Measurements from ENCODE around the gene MICU1. TPM values are rescaled to one million over a fixed set of nuclear protein-coding genes. Genes with fewer than 3 reads are reported as not detected.
A peak's percentile ranks its signal among the peaks of the same experiment; 100 is the strongest.

MICU1 gene
- total RNA-seq, 1 experiment from 2014 or later = 36.0 TPM

DNA sequence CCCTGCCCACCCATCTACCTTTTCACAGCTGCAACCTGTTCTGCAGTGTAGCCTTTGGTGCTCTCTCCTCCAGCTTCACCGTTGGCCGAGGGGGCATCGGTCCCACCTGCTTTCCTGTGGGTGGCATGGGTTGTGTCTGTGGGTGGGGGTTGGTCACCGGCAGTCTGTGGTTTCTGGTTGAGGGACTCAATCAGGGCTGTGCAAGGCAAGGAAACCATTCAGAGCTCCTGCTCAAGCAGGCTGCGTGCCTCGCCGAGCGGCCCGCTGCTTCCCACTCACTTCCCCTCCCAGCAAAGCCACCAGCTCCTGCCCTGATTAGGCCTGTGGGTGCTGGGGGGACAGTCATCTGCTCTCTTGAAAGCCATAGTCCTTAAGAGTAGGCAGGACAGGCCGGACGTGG lies 280.9 kb downstream of the MICU1 start:
- CTCF ChIA-PET = interaction anchor here (0.5 kb wide), 2 partner anchors 512 to 719 kb away, joined by 3 read pairs; no protein-coding TSS in a partner anchor
- Mint-ChIP-seq H3K4me1 (no peaks in the 10 kb centered on the region), H3K36me3 (peaks cover 3% of the 10 kb centered on the region), H3K27me3 (ENCODE audit: low read depth) (no peaks in the 10 kb centered on the region), H3K9me3 (no peaks in the 10 kb centered on the region), H3K4me3 (no peak overlapping the region), H3K27ac (no peak overlapping the region)
- no peak for TF ChIP-seq CREM (CRISPR knock-in tag; IDR thresholded peaks at IDR 0.05)
- TF ChIP-seq, protein P1, sequence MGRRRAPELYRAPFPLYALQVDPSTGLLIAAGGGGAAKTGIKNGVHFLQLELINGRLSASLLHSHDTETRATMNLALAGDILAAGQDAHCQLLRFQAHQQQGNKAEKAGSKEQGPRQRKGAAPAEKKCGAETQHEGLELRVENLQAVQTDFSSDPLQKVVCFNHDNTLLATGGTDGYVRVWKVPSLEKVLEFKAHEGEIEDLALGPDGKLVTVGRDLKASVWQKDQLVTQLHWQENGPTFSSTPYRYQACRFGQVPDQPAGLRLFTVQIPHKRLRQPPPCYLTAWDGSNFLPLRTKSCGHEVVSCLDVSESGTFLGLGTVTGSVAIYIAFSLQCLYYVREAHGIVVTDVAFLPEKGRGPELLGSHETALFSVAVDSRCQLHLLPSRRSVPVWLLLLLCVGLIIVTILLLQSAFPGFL (CRISPR knock-in tag; IDR thresholded peaks at IDR 0.05; ENCODE audit: borderline replicate concordance) = no peak
- TF ChIP-seq, protein P2, sequence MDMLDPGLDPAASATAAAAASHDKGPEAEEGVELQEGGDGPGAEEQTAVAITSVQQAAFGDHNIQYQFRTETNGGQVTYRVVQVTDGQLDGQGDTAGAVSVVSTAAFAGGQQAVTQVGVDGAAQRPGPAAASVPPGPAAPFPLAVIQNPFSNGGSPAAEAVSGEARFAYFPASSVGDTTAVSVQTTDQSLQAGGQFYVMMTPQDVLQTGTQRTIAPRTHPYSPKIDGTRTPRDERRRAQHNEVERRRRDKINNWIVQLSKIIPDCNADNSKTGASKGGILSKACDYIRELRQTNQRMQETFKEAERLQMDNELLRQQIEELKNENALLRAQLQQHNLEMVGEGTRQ (CRISPR knock-in tag; IDR thresholded peaks at IDR 0.05) = no peak
- TF ChIP-seq MXD4 (CRISPR knock-in tag; IDR thresholded peaks at IDR 0.05; ENCODE audit: borderline replicate concordance) = no peak
- no peak for TF ChIP-seq SP1 (CRISPR knock-in tag; conservative IDR thresholded peaks at IDR 0.05)
- POLR2A ChIA-PET = no interaction called here
- ATAC-seq (no peak), DNase-seq (ENCODE audit: low spot score) (no peak)

DNA sequence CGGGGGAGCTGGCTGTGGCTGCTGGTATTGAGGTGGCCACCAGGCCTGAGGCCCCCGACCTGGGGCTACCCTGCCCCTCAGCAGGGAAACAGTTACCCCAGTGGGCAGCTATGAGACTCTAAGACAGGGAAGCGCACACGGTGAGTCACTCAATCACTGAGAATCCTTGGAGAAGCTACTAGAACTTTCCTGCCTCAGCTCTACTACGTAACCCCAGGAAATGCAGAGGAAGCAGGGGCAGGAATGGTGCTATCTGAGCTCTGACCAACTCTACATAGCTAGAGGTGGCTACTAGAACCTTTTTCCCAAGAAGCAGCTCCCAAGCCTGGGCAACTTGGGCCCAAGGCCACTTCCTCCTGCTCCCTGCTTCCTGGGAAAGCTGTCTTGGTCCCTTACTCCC lies 283.0 kb downstream of the MICU1 start:
- no peak for TF ChIP-seq ZBTB21 (CRISPR knock-in tag; IDR thresholded peaks at IDR 0.05; ENCODE audit: borderline replicate concordance)
- no peak for TF ChIP-seq FOXK1 (CRISPR knock-in tag; IDR thresholded peaks at IDR 0.05)
- no peak for TF ChIP-seq ZNF423 (CRISPR knock-in tag; IDR thresholded peaks at IDR 0.05)
- TF ChIP-seq, protein P3, sequence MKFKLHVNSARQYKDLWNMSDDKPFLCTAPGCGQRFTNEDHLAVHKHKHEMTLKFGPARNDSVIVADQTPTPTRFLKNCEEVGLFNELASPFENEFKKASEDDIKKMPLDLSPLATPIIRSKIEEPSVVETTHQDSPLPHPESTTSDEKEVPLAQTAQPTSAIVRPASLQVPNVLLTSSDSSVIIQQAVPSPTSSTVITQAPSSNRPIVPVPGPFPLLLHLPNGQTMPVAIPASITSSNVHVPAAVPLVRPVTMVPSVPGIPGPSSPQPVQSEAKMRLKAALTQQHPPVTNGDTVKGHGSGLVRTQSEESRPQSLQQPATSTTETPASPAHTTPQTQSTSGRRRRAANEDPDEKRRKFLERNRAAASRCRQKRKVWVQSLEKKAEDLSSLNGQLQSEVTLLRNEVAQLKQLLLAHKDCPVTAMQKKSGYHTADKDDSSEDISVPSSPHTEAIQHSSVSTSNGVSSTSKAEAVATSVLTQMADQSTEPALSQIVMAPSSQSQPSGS (CRISPR knock-in tag; IDR thresholded peaks at IDR 0.05; ENCODE audit: borderline replicate concordance, low read depth) = no peak
- no peak for TF ChIP-seq NR3C1 (CRISPR knock-in tag; conservative IDR thresholded peaks at IDR 0.05; ENCODE audit: low read depth)
- TF ChIP-seq JAZF1 (CRISPR knock-in tag; IDR thresholded peaks at IDR 0.05) = no peak
- TF ChIP-seq, protein P4, sequence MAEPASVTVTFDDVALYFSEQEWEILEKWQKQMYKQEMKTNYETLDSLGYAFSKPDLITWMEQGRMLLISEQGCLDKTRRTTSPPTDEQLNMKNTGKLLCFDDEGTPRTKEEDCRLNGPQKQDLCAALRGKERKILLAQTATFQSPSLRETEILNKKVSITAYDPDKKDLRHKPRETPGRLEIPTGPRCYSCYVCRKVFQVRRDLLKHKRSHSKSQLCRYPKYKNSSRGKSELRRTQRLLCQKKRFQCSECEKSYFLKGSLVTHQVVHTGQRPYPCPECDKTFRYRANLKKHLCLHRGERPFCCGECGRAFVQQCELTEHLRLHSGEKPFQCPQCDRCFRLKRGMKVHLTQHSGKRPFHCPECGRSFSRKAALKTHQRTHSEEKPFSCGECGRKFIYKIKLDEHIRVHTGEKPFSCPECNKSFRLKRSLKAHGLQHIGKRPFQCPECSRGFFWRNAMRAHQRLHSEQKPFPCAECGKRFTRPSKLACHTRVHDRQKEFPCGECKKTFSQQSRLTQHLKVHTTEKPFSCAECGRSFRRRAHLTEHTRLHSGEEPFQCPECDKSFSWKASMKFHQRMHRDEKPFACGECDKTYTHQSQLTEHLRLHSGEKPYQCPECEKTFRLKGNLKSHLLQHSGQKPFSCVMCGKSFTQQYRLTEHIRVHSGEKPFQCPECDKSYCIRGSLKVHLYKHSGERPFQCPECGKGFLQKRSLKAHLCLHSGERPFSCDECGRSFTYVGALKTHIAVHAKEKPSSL (CRISPR knock-in tag; conservative IDR thresholded peaks at IDR 0.05) = no peak
- H3K4me1 Mint-ChIP-seq = no peaks in the 10 kb centered on the region
- no peak overlapping the region for H3K4me3 Mint-ChIP-seq
- no peaks in the 10 kb centered on the region for H3K9me3 Mint-ChIP-seq
- DNase-seq (ENCODE audit: low spot score) (no peak), ATAC-seq (no peak)
- H3K27ac Mint-ChIP-seq = no peak overlapping the region
- no peaks in the 10 kb centered on the region for H3K27me3 Mint-ChIP-seq (ENCODE audit: low read depth)
- peaks cover 2% of the 10 kb centered on the region; the same call in 1 of the 2 replicates for H3K36me3 Mint-ChIP-seq
- ChIA-PET CTCF (interaction anchor here (0.8 to 1.5 kb wide), 4 partner anchors 8 to 491 kb away, joined by 3 to 5 read pairs (median 3); no protein-coding TSS in a partner anchor), POLR2A (no interaction called here)

DNA sequence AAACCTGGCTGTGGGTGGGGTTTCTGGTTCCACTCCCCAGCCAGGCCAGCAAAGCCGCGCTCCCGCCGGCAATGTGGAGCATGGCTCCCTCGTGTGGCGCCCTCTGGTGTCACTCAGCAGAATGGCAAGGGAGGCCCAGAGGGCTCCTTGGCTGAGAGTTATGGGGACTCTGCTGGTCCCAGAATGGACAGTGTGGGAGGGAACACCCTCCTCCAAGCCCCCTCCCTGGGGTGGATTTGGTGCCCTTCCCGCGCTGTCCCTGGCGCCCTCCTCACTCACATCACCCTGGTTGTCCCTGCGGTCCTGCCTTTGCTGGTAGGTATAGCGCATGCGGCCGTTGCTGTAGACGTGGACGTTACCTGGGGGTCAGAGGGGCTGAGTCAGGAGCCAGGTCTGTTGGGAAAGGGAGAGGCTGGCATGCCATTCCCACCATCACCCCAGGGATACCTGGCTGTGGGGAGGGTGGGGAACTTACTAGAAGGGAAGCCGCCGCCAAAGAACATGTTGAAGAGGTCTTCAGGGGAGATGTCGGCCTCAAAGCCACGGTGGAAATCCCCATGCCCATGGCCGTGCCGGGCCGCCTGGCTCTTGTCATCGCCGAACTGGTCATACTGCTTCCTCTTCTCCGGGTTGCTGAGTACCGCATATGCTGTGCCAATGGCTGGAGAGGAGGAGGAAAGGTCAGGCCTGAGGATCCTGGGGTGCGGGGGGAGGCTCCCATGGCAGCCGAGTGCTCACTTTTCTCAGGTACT lies 285.2 kb downstream of the MICU1 start:
- H3K36me3 Mint-ChIP-seq = peaks cover 9% of the 10 kb centered on the region
- POLR2A ChIA-PET = no interaction called here
- CTCF ChIA-PET = interaction anchor here (0.6 to 1.7 kb wide), 6 partner anchors 8 to 214 kb away, joined by 3 to 9 read pairs (median 5); no protein-coding TSS in a partner anchor
- TF ChIP-seq, protein P3 (CRISPR knock-in tag; IDR thresholded peaks at IDR 0.05; ENCODE audit: borderline replicate concordance, low read depth) = no peak
- TF ChIP-seq ZNF263 (CRISPR knock-in tag; IDR thresholded peaks at IDR 0.05; ENCODE audit: low read depth) = no peak
- TF ChIP-seq, protein P5, sequence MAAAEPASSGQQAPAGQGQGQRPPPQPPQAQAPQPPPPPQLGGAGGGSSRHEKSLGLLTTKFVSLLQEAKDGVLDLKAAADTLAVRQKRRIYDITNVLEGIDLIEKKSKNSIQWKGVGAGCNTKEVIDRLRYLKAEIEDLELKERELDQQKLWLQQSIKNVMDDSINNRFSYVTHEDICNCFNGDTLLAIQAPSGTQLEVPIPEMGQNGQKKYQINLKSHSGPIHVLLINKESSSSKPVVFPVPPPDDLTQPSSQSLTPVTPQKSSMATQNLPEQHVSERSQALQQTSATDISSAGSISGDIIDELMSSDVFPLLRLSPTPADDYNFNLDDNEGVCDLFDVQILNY (CRISPR knock-in tag; IDR thresholded peaks at IDR 0.05) = no peak
- TF ChIP-seq MXD4 (CRISPR knock-in tag; IDR thresholded peaks at IDR 0.05; ENCODE audit: borderline replicate concordance) = no peak
- no peak for TF ChIP-seq FOXP1 (CRISPR knock-in tag; IDR thresholded peaks at IDR 0.05; ENCODE audit: borderline replicate concordance)
- TF ChIP-seq PRRX2 (CRISPR knock-in tag; IDR thresholded peaks at IDR 0.05) = no peak
- no peak for TF ChIP-seq SP1 (CRISPR knock-in tag; conservative IDR thresholded peaks at IDR 0.05)
- TF ChIP-seq, protein P6, sequence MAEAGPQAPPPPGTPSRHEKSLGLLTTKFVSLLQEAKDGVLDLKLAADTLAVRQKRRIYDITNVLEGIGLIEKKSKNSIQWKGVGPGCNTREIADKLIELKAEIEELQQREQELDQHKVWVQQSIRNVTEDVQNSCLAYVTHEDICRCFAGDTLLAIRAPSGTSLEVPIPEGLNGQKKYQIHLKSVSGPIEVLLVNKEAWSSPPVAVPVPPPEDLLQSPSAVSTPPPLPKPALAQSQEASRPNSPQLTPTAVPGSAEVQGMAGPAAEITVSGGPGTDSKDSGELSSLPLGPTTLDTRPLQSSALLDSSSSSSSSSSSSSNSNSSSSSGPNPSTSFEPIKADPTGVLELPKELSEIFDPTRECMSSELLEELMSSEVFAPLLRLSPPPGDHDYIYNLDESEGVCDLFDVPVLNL (CRISPR knock-in tag; IDR thresholded peaks at IDR 0.05; ENCODE audit: borderline replicate concordance, low read depth) = no peak
- TF ChIP-seq IRF2 (CRISPR knock-in tag; IDR thresholded peaks at IDR 0.05; ENCODE audit: borderline replicate concordance, low read depth) = no peak

More for the DNA sequence above, 285.2 kb downstream of the MICU1 start:
- Mint-ChIP-seq H3K27ac (peak overlapping the region; percentile 49; the same call in 1 of the 2 replicates), H3K27me3 (ENCODE audit: low read depth) (no peaks in the 10 kb centered on the region), H3K4me3 (no peak overlapping the region), H3K9me3 (no peaks in the 10 kb centered on the region), H3K4me1 (no peaks in the 10 kb centered on the region)
- DNase-seq (ENCODE audit: low spot score) (peak; percentile 90), ATAC-seq (peak; percentile 88)
